Parathyroid adenoma (tissue), 2 donors: Measurements from ENCODE around the gene NKAIN2.

ENCODE experiments used
- H2AFZ ChIP-seq: fragments of 300-600 bp; sonication (generic); one replicate; pipeline ENCODE4 v1.7.0; 2017; ENCODE audit warnings: antibody characterized with exemption, mild to moderate bottlenecking
- H3K27ac ChIP-seq: fragments of 300-600 bp; sonication (generic); one replicate; pipeline ENCODE4 v1.7.0; 2017
- H3K27me3 ChIP-seq: fragments of 300-600 bp; sonication (generic); one replicate; pipeline ENCODE4 v1.7.0; 2017; ENCODE audit warnings: low read length; ENCODE audit not compliant: control insufficient read depth, insufficient read depth
- H3K36me3 ChIP-seq: fragments of 300-600 bp; sonication (generic); one replicate; pipeline ENCODE4 v1.7.0; 2017; ENCODE audit warnings: low read length; ENCODE audit not compliant: control insufficient read depth, insufficient read depth
- H3K4me1 ChIP-seq: fragments of 300-600 bp; sonication (generic); one replicate; pipeline ENCODE4 v1.7.0; 2017; ENCODE audit warnings: control low read depth
- H3K4me2 ChIP-seq: fragments of 300-600 bp; sonication (generic); one replicate; pipeline ENCODE4 v1.7.0; 2017; ENCODE audit warnings: low read length
- H3K4me3 ChIP-seq: fragments of 300-600 bp; sonication (generic); one replicate; pipeline ENCODE4 v1.7.0; 2017; ENCODE audit warnings: low read depth, low read length
- H3K79me2 ChIP-seq: fragments of 300-600 bp; sonication (generic); one replicate; pipeline ENCODE4 v1.7.0; 2017; ENCODE audit warnings: control low read depth
- H3K9ac ChIP-seq: fragments of 300-600 bp; sonication (generic); one replicate; pipeline ENCODE4 v1.7.0; 2017; ENCODE audit warnings: mild to moderate bottlenecking
- H3K9me3 ChIP-seq: fragments of 300-600 bp; sonication (generic); one replicate; pipeline ENCODE4 v1.7.0; 2017; ENCODE audit warnings: low read length; ENCODE audit not compliant: control insufficient read depth
- CTCF ChIP-seq: fragments of 300-600 bp; sonication (generic); IDR thresholded peaks from one replicate; pipeline ENCODE4 v1.7.0; 2017; ENCODE audit warnings: antibody characterized with exemption, mild to moderate bottlenecking
- donor health status: primary hyperparathyroidism.

The NKAIN2 gene

GRCh38 chr6:124123617-124124209, 320.0 kb downstream of the NKAIN2 start:
- Histone ChIP-seq H3K4me2 (no peak overlapping the region), H3K4me1 (no peaks in the 10 kb centered on the region), H3K9ac (no peak overlapping the region), H3K36me3 (no peaks in the 10 kb centered on the region), H3K9me3 (no peaks in the 10 kb centered on the region), H3K27ac (no peak overlapping the region), H3K27me3 (no peaks in the 10 kb centered on the region), H3K4me3 (no peak overlapping the region), H3K79me2 (no peaks in the 10 kb centered on the region), H2AFZ (no peak overlapping the region)
- no peak for TF ChIP-seq CTCF

- Histone ChIP-seq H3K27me3 (no peaks in the 10 kb centered on the region), H3K36me3 (no peaks in the 10 kb centered on the region), H3K27ac (no peak overlapping the region), H3K4me3 (no peak overlapping the region), H3K4me1 (no peaks in the 10 kb centered on the region), H3K9me3 (no peaks in the 10 kb centered on the region), H3K79me2 (no peaks in the 10 kb centered on the region), H3K4me2 (no peak overlapping the region), H3K9ac (no peak overlapping the region), H2AFZ (no peak overlapping the region)
- no peak for TF ChIP-seq CTCF
These were observed 327.6 kb downstream of the NKAIN2 start for GRCh38 chr6:124131259-124131658.

- Histone ChIP-seq H3K36me3 (no peaks in the 10 kb centered on the region), H3K4me3 (no peak overlapping the region), H3K9me3 (no peaks in the 10 kb centered on the region), H3K9ac (no peak overlapping the region), H3K4me1 (no peaks in the 10 kb centered on the region), H3K27ac (no peak overlapping the region), H3K27me3 (no peaks in the 10 kb centered on the region), H3K4me2 (no peak overlapping the region), H2AFZ (no peak overlapping the region), H3K79me2 (no peaks in the 10 kb centered on the region)
- TF ChIP-seq CTCF = no peak
These were observed 328.1 kb downstream of the NKAIN2 start for GRCh38 chr6:124131779-124132178.

GRCh38 chr6:124132256-124132655, 328.6 kb downstream of the NKAIN2 start:
- Histone ChIP-seq H3K9ac (no peak overlapping the region), H3K4me3 (no peak overlapping the region), H3K4me1 (no peaks in the 10 kb centered on the region), H2AFZ (no peak overlapping the region), H3K36me3 (no peaks in the 10 kb centered on the region), H3K4me2 (no peak overlapping the region), H3K79me2 (no peaks in the 10 kb centered on the region), H3K27me3 (no peaks in the 10 kb centered on the region), H3K9me3 (no peaks in the 10 kb centered on the region), H3K27ac (no peak overlapping the region)
- TF ChIP-seq CTCF = no peak

- no peaks in the 10 kb centered on the region for H3K9me3 ChIP-seq
- no peak overlapping the region for H2AFZ ChIP-seq
- no peak for TF ChIP-seq CTCF
- H3K4me1 ChIP-seq = no peaks in the 10 kb centered on the region
- no peak overlapping the region for H3K4me2 ChIP-seq
- H3K79me2 ChIP-seq = no peaks in the 10 kb centered on the region
- H3K27ac ChIP-seq = no peak overlapping the region
- H3K36me3 ChIP-seq = no peaks in the 10 kb centered on the region
- H3K4me3 ChIP-seq = no peak overlapping the region
- no peaks in the 10 kb centered on the region for H3K27me3 ChIP-seq
- no peak overlapping the region for H3K9ac ChIP-seq
These were observed 339.2 kb downstream of the NKAIN2 start for GRCh38 chr6:124142852-124143251.
